Neural cell (in vitro differentiated cells): Measurements from ENCODE around the gene AGPAT2. TPM values are rescaled to one million over a fixed set of nuclear protein-coding genes. Genes with fewer than 3 reads are reported as not detected.

Experiments
- H2AFZ ChIP-seq: fragments of 200-600, 300-800 bp; sonication (generic), shearing (Covaris generic); 2 replicates; pipeline ENCODE4 v1.6.0; 2014; ENCODE audit warnings: low read depth, mild to moderate bottlenecking, antibody characterized with exemption, low read length, moderate library complexity
- H3F3A ChIP-seq: fragments of 200-600 bp; shearing (Covaris generic); 2 replicates; pipeline ENCODE4 v1.6.1; 2016; ENCODE audit warnings: mild to moderate bottlenecking, moderate library complexity, mixed read lengths, antibody characterized with exemption, low read length; ENCODE audit not compliant: insufficient read depth, poor library complexity, severe bottlenecking
- H3K27ac ChIP-seq: fragments of 200-600, 300-800 bp; sonication (generic), shearing (Covaris generic); 2 replicates; pipeline ENCODE4 v1.5.1; 2014; ENCODE audit warnings: mild to moderate bottlenecking, low read length, moderate library complexity
- H3K27me3 ChIP-seq: fragments of 300-800, 200-600 bp; sonication (generic), shearing (Covaris generic); 2 replicates; pipeline ENCODE4 v1.6.0; 2014; ENCODE audit warnings: mild to moderate bottlenecking, low read depth, low read length, moderate library complexity; ENCODE audit not compliant: insufficient read depth
- H3K36me3 ChIP-seq: fragments of 300-800, 200-600 bp; sonication (generic), shearing (Covaris generic); 2 replicates; pipeline ENCODE4 v1.5.1; 2014; ENCODE audit warnings: mild to moderate bottlenecking, antibody characterized with exemption, low read length, moderate library complexity; ENCODE audit not compliant: insufficient read depth
- H3K4me2 ChIP-seq: fragments of 300-800, 200-600 bp; sonication (generic), shearing (Covaris generic); 2 replicates; pipeline ENCODE4 v1.6.0; 2014; ENCODE audit warnings: mild to moderate bottlenecking, low read length
- H3K4me3 ChIP-seq: fragments of 300-800, 200-600 bp; sonication (generic), shearing (Covaris generic); 2 replicates; pipeline ENCODE4 v1.5.1; 2014; ENCODE audit warnings: mild to moderate bottlenecking, low read length, moderate library complexity
- H3K79me2 ChIP-seq: fragments of 200-600 bp; shearing (Covaris generic); replicated peaks from 2 replicates; pipeline ENCODE4 v1.6.0; 2014; ENCODE audit warnings: mild to moderate bottlenecking, low read length, moderate library complexity; ENCODE audit not compliant: insufficient read depth
- H3K9ac ChIP-seq: fragments of 300-800, 200-600 bp; sonication (generic), shearing (Covaris generic); 2 replicates; pipeline ENCODE4 v1.6.1; 2016; ENCODE audit warnings: mild to moderate bottlenecking, low read length, mixed read lengths
- H3K9me2 ChIP-seq: fragments of 200-600 bp; shearing (Covaris generic); 2 replicates; pipeline ENCODE4 v1.6.1; 2016; ENCODE audit warnings: mild to moderate bottlenecking, low read length, mixed read lengths; ENCODE audit not compliant: insufficient read depth
- H3K9me3 ChIP-seq: fragments of 200-600, 300-800 bp; sonication (generic), shearing (Covaris generic); 2 replicates; pipeline ENCODE4 v1.6.1; 2016; ENCODE audit warnings: mild to moderate bottlenecking, mixed run types, low read length, moderate library complexity, mixed read lengths
- H4K20me1 ChIP-seq: fragments of 200-600 bp; shearing (Covaris generic); 2 replicates; pipeline ENCODE4 v1.6.1; 2016; ENCODE audit warnings: mild to moderate bottlenecking, mixed run types; ENCODE audit not compliant: insufficient read depth
- CTCF ChIP-seq: fragments of 450-650 bp; IDR thresholded peaks from 2 replicates; pipeline ENCODE4 v1.5.1; 2014; ENCODE audit warnings: antibody characterized with exemption, mild to moderate bottlenecking, moderate library complexity; ENCODE audit not compliant: poor library complexity, severe bottlenecking
- EP300 ChIP-seq: fragments of 450-650 bp; conservative IDR thresholded peaks from 2 replicates; pipeline ENCODE4 v1.6.1; 2014; ENCODE audit warnings: antibody characterized with exemption, mild to moderate bottlenecking, moderate library complexity; ENCODE audit not compliant: poor library complexity, severe bottlenecking
- EZH2 ChIP-seq: fragments of 200-600, 300-800 bp; shearing (Covaris generic), sonication (generic); IDR thresholded peaks from 2 replicates; pipeline ENCODE4 v1.6.1; 2014; ENCODE audit warnings: antibody characterized with exemption, low read length, borderline replicate concordance, mild to moderate bottlenecking; ENCODE audit not compliant: insufficient read depth, poor library complexity, severe bottlenecking
- MXI1 ChIP-seq: fragments of 450-650 bp; conservative IDR thresholded peaks from 2 replicates; pipeline ENCODE4 v1.6.1; 2014; ENCODE audit warnings: antibody characterized with exemption, mild to moderate bottlenecking; ENCODE audit not compliant: poor library complexity, severe bottlenecking
- POLR2AphosphoS5 ChIP-seq: IDR thresholded peaks from 2 replicates; pipeline ENCODE4 v1.6.1; 2012
- RAD21 ChIP-seq: fragments of 450-650 bp; conservative IDR thresholded peaks from 2 replicates; pipeline ENCODE4 v1.6.1; 2014; ENCODE audit warnings: antibody characterized with exemption, mild to moderate bottlenecking, moderate library complexity
- REST ChIP-seq: IDR thresholded peaks from 2 replicates; pipeline ENCODE4 v1.6.1; 2012; ENCODE audit warnings: borderline replicate concordance
- SMC3 ChIP-seq: fragments of 450-650 bp; conservative IDR thresholded peaks from 2 replicates; pipeline ENCODE4 v1.6.1; 2014; ENCODE audit warnings: antibody characterized with exemption, mild to moderate bottlenecking, moderate library complexity; ENCODE audit not compliant: poor library complexity
- TAF1 ChIP-seq: IDR thresholded peaks from 2 replicates; pipeline ENCODE4 v1.6.1; 2012; ENCODE audit warnings: low read depth
- polyA plus RNA-seq: library from polyadenylated mRNA; depleted of rRNA; stranded (reverse); fragments of >200 nt; gene quantifications from 2 replicates; pipeline ENCODE4 v1.2.3, GENCODE V29; 2014

The AGPAT2 gene
- polyA plus RNA-seq, 1 donor from 2014 or later, result 1.3 TPM

- Histone ChIP-seq H3K27ac (no peak overlapping the region), H3F3A (no peaks in the 10 kb centered on the region), H3K79me2 (peaks cover 21% of the 10 kb centered on the region), H3K4me2 (no peak overlapping the region), H4K20me1 (no peaks in the 10 kb centered on the region), H3K9me3 (no peaks in the 10 kb centered on the region), H3K4me3 (no peak overlapping the region), H3K36me3 (no peaks in the 10 kb centered on the region), H3K9ac (no peak overlapping the region), H2AFZ (no peak overlapping the region), H3K27me3 (no peaks in the 10 kb centered on the region), H3K9me2 (no peaks in the 10 kb centered on the region)
- no peak for TF ChIP-seq SMC3
These were observed 23.3 kb upstream of the AGPAT2 start for GRCh38 chr9:136710543-136710942.

GRCh38 chr9:136709454-136710109 lies 22.3 kb upstream of the AGPAT2 start:
- H2AFZ ChIP-seq, result no peak overlapping the region

More at GRCh38 chr9:136709454-136710109, 22.3 kb upstream of the AGPAT2 start:
- Histone ChIP-seq H3K27ac (no peak overlapping the region), H3K9ac (no peak overlapping the region), H3K27me3 (no peaks in the 10 kb centered on the region), H3K79me2 (peaks cover 16% of the 10 kb centered on the region), H3K9me3 (no peaks in the 10 kb centered on the region), H3K36me3 (no peaks in the 10 kb centered on the region), H3K4me2 (no peak overlapping the region), H3K4me3 (no peak overlapping the region), H3F3A (no peaks in the 10 kb centered on the region), H4K20me1 (no peaks in the 10 kb centered on the region), H3K9me2 (no peaks in the 10 kb centered on the region)
- TF ChIP-seq EP300 (no peak), SMC3 (no peak), EZH2 (no peak), CTCF (no peak), MXI1 (no peak), POLR2AphosphoS5 (no peak), TAF1 (no peak), REST (no peak), RAD21 (no peak)
